GM12878 (cell line): Measurements from ENCODE around the gene MAML2.

Experiments used
- CBFB ChIP-seq: IDR thresholded peaks from 2 replicates; pipeline ENCODE4 v1.6.1; 2016; ENCODE audit warnings: antibody characterized with exemption, low read depth
- CTCF ChIP-seq, 3 experiments: IDR thresholded peaks in 2 of 3; conservative IDR thresholded peaks in 1 of 3; 2 replicates each; pipeline ENCODE4 v1.5.1; 2011; ENCODE audit warnings: low read depth in 3 of 3, low read length in 3 of 3, mild to moderate bottlenecking in 3 of 3, control low read depth in 2 of 3, moderate library complexity in 2 of 3, inconsistent platforms in 1 of 3, mixed read lengths in 1 of 3; ENCODE audit not compliant: control insufficient read depth in 2 of 3, insufficient read depth in 1 of 3; ENCODE audit errors: extremely low read depth in 1 of 3
- NRF1 ChIP-seq: conservative IDR thresholded peaks from 2 replicates; pipeline ENCODE4 v1.6.1; 2011; ENCODE audit warnings: mild to moderate bottlenecking, low read depth, low read length, improper control_type of control experiment
- POLR2A ChIP-seq: IDR thresholded peaks from 2 replicates; pipeline ENCODE4 v1.6.1; 2011; ENCODE audit warnings: low read depth, mild to moderate bottlenecking, low read length
- RAD21 ChIP-seq: IDR thresholded peaks from 2 replicates; pipeline ENCODE4 v1.6.1; 2011; ENCODE audit warnings: mild to moderate bottlenecking, low read depth, low read length, moderate library complexity; ENCODE audit not compliant: insufficient read depth
- USF1 ChIP-seq: IDR thresholded peaks from 2 replicates; pipeline ENCODE4 v1.6.1; 2011; ENCODE audit warnings: borderline replicate concordance, low read depth, mild to moderate bottlenecking, moderate library complexity, mixed read lengths, low read length; ENCODE audit not compliant: insufficient read depth; ENCODE audit errors: extremely low read length

- TF ChIP-seq POLR2A, result no peak
- no peak for TF ChIP-seq USF1
- no peak for TF ChIP-seq NRF1
- no peak for TF ChIP-seq CBFB
- TF ChIP-seq CTCF (IDR thresholded peaks at IDR 0.05 in 2 of 3, conservative IDR thresholded peaks at IDR 0.05 in 1 of 3; ENCODE audit: control insufficient read depth in 2 of 3, extremely low read depth in 1 of 3, insufficient read depth in 1 of 3, low read depth in 3 of 3, low read length in 3 of 3), result no peak
- no peak for TF ChIP-seq RAD21
These were observed 15.3 kb upstream of the MAML2 start for GRCh38 chr11:96358321-96358720.
